ENCODE results near the gene PSMG1. TPM values are rescaled to one million over a fixed set of nuclear protein-coding genes. Genes with fewer than 3 reads are reported as not detected.

Gene PSMG1
- total RNA-seq, 1 experiment from 2014 or later, result 78.8 TPM

DNA sequence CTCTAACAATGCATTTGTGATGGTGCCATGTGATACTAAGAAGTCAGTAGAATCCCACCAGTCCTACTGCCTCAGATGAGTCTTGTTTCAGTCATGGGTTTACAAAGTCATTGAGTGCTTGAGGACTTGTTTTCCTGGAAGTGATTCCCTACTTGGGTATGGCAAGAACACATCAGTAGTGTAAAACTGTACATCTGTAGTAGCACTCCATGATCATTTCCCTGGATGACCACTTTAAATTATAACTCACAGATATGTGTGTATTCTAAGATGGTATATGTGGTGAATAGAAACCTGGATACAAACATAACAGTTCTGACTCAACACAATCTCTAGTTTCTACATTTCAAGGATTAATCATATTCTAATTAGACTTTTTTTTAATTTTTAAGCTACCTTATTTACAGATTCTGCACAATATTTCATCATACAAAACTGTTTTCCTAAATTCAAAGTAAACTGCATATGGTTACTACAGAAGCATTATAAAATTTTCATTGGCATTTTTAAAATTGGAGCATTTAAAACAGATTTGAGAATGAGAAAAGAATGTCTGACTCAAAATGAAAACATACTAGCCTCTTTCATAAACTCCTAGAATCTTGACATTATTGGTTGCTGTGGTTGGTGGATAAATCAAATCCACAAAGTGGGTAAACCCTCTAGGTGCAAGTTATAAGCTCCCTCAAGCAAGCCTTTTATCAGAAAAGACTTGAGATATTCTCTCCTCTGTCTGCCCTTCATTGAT, 6.8 kb upstream of the PSMG1 start:
- Histone ChIP-seq H2AFZ (ENCODE audit: low read length) (no peak overlapping the region), H4K91ac (ENCODE audit: insufficient read length, low read depth, low read length) (no peak overlapping the region), H3K4me1 (ENCODE audit: insufficient read depth, low read length) (no peaks in the 10 kb centered on the region), H3K4me2 (ENCODE audit: insufficient read depth, insufficient read length, low read length) (no peak overlapping the region), H3K23me2 (ENCODE audit: insufficient read length, low read depth, low read length, poor library complexity, severe bottlenecking) (no peaks in the 10 kb centered on the region), H3K56ac (ENCODE audit: insufficient read length, low read depth, low read length) (no peak overlapping the region), H2AK5ac (ENCODE audit: insufficient read length, low read length) (no peak overlapping the region), H3K23ac (ENCODE audit: insufficient read length, low read depth, low read length) (no peak overlapping the region), H2BK20ac (ENCODE audit: low read depth, low read length, poor library complexity, severe bottlenecking) (no peak overlapping the region), H4K20me1 (ENCODE audit: control insufficient read depth, insufficient read depth, insufficient read length) (no peaks in the 10 kb centered on the region), H2BK15ac (ENCODE audit: low read depth, low read length) (no peak overlapping the region), H3K14ac (ENCODE audit: insufficient read depth, low read length) (no peak overlapping the region), H3K79me1 (ENCODE audit: insufficient read depth, low read depth, low read length, poor library complexity, severe bottlenecking) (no peaks in the 10 kb centered on the region), H3K18ac (ENCODE audit: insufficient read length, low read depth, low read length) (no peak overlapping the region), H3K79me2 (ENCODE audit: insufficient read depth, low read length) (no peaks in the 10 kb centered on the region), H3K27ac (ENCODE audit: insufficient read length, low read depth, low read length) (no peak overlapping the region), H3K4ac (ENCODE audit: low read depth, low read length) (no peak overlapping the region), H2BK120ac (ENCODE audit: low read depth, low read length, poor library complexity, severe bottlenecking) (no peak overlapping the region), H3K9ac (ENCODE audit: extremely low read depth, insufficient read length, low read length) (no peak overlapping the region), H2BK12ac (ENCODE audit: insufficient read length, low read depth, low read length) (no peak overlapping the region), H3T11ph (ENCODE audit: low read length) (no peak overlapping the region), H3K27me3 (ENCODE audit: insufficient read depth, low read length) (no peaks in the 10 kb centered on the region), H3K9me3 (ENCODE audit: control insufficient read depth, low read depth, low read length) (no peaks in the 10 kb centered on the region), H2BK5ac (ENCODE audit: insufficient read length, low read length) (no peak overlapping the region), H4K8ac (replicated peaks; ENCODE audit: insufficient read length, low read depth, low read length) (no peak overlapping the region), H4K5ac (ENCODE audit: insufficient read length, low read depth, low read length) (no peak overlapping the region)
- Mint-ChIP-seq H3K4me3 (no peak overlapping the region), H3K27ac (no peak overlapping the region), H3K9me3 (no peaks in the 10 kb centered on the region), H3K36me3 (ENCODE audit: insufficient read depth in 1 of 3, low read depth in 3 of 3) (peaks cover 0 to 13% (median 12%) of the 10 kb centered on the region in 3 experiments; a peak in 5 of 7 replicates), H3K4me1 (peaks cover 22 to 33% of the 10 kb centered on the region in 2 experiments), H3K27me3 (ENCODE audit: low read depth) (no peaks in the 10 kb centered on the region)
- TF ChIP-seq, protein P1, sequence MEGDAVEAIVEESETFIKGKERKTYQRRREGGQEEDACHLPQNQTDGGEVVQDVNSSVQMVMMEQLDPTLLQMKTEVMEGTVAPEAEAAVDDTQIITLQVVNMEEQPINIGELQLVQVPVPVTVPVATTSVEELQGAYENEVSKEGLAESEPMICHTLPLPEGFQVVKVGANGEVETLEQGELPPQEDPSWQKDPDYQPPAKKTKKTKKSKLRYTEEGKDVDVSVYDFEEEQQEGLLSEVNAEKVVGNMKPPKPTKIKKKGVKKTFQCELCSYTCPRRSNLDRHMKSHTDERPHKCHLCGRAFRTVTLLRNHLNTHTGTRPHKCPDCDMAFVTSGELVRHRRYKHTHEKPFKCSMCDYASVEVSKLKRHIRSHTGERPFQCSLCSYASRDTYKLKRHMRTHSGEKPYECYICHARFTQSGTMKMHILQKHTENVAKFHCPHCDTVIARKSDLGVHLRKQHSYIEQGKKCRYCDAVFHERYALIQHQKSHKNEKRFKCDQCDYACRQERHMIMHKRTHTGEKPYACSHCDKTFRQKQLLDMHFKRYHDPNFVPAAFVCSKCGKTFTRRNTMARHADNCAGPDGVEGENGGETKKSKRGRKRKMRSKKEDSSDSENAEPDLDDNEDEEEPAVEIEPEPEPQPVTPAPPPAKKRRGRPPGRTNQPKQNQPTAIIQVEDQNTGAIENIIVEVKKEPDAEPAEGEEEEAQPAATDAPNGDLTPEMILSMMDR (conservative IDR thresholded peaks at IDR 0.05), result no peak
- DNase-seq, result no peak

Data from H9 (cell line).